GM21360 (cell line): ENCODE measurements around the gene GALNT14.

Experiments
- ATAC-seq: cut with Tn5 transposase; IDR thresholded peaks from one replicate; pipeline ENCODE4 v1.9.1; 2021; ENCODE audit warnings: mild to moderate bottlenecking, moderate library complexity; ENCODE audit not compliant: unreplicated experiment

GALNT14 gene

DNA sequence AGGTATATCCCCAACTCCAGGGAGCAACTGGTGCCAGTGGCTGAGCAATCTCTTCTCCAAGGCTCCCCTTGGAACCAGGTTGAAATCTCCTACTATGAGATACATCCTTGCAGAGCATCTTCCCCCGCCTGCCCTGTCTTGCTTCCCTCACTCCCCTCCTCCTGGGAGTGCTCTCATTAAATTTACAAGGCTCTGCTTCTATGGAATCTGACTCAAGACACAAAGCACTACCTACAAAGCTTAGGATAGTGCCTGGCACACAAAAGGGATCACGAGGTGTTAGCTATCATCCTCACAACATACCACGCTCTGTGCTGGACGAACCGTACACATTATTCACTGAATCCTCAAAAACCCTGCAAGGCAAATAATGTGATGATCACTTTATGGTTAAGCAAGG is 121.6 kb downstream of the GALNT14 start:
- ATAC-seq = no peak

DNA sequence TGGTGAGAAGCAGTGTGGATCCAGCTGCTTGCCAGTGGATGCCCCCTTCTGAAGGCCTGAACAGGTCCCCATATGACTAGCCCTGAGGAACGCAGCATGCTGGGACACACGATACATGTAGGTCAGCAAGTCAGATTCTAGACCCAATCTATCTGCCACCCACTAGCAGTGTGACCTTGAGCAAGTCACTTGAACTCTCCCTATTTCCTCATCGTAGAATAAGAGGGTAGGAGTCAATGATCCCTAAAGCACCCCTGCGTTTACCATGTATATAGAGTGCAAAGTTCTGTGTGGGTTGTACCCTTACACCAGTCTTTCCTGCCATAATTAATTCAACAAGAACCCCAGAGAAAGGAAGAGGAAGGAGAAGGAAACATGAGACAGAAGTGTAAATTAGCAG is 123.7 kb downstream of the GALNT14 start:
- no peak for ATAC-seq

DNA sequence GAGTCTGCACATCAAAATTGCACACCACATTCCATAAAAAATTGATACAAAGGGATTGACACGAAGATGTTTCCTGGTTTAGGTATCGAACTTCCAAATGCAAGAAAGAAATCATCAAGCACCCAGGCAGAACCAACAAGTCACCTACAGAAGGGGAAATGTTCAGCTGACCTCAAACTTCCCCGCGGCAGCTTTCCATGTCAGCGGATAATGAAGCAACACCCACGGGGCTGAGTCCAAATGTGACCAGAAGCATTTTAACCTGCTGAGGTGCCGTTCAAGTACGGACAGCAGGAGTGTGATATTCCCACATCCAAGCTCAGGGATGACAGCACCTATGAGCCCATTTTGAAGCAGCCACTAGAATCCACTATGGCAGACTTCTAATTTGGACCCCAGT is 124.9 kb downstream of the GALNT14 start:
- no peak for ATAC-seq

DNA sequence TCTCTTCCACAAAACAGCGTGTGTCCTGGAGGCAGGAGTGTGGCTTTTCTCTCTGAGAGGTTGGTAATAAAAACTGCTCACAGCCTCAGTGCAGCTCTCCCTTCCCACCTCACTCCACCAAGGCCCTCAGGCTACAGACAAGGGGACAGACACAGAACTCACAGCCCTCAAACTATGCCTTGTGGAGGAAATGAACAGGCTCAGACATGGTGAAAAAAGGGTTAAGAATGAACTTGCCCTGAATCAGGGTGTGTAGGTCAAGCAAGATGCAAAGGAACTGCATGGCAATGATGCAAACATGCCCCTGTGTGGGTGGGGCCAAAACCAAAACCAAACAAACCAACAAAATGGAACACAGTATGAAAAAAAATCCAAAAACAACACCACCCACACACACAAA is 125.8 kb downstream of the GALNT14 start:
- no peak for ATAC-seq

DNA sequence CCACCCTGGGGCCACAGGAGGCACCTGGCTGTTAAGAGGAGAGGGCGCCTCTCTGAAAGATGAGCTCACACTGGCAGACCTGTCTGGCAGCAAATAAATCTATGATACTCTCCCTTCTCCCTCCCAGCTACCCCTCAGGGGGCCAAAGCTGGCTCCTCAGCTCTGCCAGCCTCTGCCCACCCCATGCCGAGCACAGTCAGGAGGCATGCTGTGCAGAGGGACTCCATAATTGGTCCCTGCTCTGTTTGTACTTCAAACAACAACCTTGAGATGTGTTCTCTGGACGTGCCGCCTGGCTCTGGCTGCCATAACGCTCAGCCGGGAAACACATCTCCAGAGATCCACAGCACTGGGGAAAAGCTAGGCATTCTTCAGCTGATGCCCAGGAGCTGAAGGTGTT is 126.7 kb downstream of the GALNT14 start:
- ATAC-seq = no peak

DNA sequence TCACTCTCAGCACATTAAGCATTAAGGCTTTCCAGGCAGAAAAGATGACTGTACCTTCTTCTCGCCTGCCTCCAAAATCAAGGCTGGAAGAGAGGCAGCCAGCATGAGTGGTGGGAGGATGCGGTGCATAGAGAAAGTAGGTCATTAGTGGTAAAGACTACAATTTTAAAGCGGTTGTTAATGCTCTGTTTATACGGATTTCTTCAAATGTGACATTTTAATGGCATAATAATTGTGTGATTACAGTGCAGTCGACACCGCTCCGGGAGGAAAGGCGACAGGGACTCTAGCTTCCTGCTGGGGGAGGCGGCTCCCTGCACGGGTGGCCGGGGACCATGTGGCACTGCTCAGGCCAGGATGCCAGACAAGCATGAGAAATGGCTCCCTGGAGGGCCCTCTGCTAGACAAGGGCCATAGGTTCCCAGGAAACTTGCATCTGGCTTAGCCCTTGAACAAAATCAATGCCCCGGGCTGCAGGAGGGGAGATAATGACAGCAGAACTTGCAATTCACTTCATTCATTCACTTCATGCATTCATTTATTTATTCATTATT is 129.6 kb downstream of the GALNT14 start:
- no peak for ATAC-seq

DNA sequence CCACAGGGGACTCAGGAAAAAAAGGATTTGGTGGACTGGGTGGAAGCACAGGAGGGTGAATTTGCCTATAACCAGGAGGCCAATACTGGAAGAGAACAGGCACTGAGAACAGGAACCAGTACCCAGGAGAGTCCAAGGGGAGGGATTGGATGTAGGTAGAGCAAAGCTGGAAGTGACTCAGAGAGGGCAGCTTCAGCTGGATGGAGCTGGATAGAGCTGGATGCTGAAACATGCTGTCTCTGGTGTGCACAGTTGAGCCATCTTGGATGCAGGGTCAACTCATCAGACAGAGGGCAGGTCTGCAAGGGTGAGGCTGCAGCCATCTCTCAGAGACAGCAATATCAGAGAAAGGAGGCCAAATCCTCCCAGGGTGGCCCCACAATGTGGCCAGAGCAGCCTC is 134.0 kb downstream of the GALNT14 start:
- no peak for ATAC-seq

DNA sequence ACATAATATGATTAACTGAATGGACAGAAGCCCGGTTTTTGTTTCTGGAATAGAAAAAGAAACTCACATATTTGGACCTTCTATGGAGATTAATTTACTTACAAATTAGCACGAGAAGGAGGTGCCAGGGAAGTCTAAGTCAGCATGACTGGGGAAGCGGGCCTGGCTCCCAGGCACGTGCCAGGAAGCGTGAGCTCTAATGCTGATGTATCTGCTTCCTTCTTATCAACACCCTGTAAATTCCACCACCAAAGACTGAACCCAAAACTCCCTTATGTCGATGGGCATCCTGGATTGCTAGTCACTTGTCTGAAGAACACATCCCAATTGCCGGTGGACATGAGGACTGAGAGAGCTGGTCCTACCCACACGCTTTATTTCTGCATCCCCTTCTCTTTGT is 134.5 kb downstream of the GALNT14 start:
- no peak for ATAC-seq

DNA sequence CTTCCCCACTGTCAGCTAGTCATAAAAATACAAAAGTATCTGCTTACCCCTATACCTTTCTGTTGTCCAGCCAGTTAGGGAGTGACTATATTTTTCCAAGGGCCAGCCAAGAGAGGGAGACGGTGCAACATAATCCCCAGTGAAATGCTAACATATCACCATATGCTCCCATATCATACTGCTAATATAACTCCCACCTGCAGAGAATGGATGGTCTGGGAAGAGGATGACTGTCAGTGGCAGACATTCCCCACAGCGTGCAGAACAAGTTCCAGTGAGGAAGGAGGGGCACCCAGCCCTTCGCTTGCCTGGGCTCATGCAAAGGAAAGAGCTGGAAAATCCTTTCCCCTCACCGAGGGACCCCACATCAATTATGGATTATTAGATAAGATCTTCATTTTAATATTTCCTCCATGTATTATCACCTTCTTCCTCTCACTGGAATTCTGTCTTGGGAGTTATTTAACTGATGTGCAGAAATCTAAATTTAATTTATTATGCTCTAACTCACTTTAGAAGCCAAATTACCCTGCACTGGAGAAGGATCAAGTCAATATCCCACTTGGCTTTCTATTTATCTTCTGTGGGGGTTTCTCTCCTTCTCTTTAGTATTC is 135.6 kb downstream of the GALNT14 start:
- no peak for ATAC-seq

DNA sequence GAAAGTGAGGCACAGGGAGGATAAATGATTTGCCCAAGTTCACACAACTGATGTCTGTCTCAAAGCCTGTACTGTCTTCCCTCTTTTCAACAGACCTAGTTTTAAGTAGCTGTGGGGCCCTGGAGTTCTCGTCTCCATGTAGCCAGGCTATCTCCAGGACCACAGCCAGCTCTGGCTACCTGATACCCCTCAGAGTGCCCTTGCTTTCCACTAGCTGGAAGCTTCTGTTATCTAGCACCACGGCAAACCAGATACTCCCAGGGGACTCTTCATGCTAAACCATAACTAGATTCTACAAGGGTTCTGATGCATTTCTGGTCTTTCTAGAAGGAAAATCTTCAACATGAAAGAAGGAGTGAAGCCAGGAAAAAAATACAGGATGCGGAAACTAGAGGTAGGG is 137.3 kb downstream of the GALNT14 start:
- ATAC-seq = no peak

DNA sequence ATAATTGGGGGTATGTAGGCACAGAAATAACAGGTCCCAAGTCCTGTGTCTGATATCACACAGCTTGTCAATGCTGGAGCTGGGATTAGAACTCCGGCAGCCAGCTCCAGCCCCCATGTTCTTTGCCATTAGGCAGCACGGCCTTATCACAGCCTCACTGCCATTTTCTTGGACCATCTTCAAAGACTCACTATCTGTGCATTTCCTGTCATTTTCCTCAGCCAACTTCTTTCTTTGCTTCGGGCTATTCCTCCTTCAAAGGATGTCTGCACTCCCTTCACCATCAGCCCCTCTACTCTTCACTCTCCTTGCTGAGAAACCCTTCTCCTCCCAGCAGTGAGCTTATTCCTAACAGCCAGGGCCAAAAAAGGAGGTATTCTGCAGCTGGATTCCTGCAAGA is 139.6 kb downstream of the GALNT14 start:
- ATAC-seq = no peak

DNA sequence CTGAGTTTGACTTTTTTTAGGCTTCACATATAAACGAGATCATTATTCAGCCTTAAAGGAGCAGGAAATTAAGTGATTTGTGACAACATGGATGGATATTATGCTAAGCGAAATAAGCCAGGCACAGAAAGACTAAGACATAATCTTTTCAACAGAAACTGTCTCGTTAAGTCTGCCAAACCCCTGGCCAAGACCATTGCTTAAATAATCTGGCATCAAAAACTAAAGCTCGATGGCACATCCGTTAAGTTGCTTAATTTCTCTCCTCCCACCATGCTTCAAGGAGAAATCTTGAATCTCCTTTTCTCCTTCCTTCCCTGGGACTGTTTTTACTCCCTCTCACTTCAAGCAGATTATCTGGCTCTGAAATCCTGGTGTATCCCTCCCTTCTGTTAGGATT is 140.3 kb downstream of the GALNT14 start:
- ATAC-seq = no peak

DNA sequence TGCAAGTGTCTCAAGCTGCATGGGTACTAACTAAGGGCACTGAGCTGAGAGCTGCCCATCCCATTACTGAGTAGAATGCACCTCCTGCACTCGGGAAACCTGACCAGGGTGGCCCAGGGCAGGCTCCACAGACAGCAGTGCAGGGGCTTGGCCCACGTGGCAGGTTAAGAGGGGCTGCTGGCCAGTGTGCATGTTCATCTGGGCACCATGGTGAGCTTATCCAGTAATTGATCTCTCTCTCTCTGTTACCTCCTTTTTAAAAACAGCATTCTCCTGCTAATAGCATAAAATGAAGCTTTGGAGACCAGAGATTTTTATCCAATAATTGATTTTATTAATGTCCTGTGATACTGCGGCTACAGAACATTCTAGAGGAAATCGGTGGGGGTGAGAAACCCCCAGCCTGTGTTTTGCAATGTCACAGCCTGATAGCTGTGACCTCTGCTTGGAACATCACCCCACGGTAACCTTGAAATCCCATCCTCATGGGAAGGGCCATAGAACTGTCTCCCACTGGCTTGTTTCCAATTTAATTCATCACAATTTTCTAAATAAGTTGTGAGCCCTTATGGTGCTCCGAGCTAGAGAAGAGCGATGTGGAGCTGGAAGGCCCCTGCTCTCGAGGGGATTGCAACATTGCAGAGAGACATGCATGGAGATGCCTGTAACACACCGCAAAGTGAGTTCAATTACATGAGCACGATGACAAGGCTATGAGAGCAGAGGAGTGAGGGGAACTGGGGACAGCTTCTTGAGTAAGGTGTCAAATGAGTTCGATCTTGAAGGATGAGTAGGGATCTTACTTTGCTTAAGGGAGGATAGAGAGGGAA is 143.8 kb downstream of the GALNT14 start:
- ATAC-seq = no peak

DNA sequence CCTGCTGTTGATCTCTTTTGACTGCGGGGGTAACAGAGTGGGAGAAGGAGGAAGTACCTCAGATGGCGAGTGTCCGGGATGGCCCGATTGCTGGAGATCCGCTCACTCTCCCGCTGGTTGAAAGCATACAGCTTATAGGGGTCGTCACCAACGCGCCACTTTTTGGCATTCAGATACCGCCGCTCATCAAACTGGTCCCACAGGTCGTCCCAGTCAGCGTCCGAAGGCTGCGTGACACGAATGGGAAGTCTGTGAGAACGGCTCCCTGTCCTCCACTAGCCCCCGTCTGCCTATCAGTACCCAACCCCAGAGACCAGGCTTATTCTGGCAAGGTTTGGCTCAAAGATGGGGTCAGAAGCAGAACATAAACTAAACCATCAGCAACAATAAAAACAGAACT is 145.5 kb downstream of the GALNT14 start:
- ATAC-seq = no peak

DNA sequence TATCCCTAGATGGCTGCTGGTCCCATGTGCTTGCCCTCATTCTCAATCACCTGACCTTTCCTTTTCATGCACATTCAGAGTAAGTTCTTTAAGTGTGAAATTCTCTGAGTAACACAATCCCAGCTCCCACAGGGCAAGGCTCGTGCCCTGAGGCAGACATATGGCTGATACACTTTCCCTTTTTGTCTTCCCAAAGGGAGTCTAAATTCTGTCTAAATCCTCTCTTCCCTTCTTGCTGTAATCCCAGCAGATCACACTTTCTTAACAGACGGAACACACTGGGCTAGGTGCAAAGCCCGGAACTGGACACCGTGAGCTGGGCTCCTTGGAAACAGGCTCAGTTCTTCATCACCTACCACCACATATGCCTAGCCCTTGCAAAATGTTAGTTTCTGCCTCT is 147.6 kb downstream of the GALNT14 start:
- ATAC-seq = no peak

DNA sequence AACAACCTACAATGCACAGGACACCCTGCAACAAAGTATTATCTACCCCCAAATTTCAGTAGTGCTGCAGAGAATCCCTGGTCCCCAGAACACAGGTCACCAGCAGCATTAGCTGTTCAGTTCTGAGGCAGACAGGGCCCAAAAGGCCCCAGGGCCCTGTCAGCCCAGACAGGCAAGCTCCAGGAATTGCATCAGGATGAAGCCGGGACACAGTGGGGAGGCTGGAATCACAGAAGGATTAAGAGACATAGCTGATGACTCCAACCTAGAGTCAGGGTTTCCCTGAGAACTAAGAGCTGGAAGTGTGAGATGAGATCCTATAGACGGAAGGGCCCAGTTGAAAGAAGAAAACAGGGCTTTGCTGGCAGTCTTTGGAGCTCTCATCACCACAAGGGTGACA is 148.1 kb downstream of the GALNT14 start:
- no peak for ATAC-seq

DNA sequence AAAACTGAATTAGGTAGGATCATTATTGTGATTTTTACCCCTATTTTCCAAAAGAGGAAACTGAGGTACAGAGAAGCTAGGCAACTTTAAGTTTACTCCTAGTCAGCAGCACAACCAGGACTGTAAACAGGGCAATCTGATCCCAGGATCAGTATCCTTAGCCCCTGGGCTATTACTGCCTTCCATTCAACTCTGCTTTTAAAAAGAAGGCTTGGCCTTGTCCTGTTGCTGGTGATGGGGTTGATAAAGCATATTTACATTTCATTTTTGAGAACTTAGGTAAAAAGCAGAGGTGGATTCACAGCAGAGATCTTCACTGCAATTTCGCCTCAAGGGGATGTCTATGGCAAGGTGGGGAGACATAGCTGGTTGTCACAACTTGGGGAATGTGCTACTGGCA is 148.5 kb downstream of the GALNT14 start:
- ATAC-seq = no peak

DNA sequence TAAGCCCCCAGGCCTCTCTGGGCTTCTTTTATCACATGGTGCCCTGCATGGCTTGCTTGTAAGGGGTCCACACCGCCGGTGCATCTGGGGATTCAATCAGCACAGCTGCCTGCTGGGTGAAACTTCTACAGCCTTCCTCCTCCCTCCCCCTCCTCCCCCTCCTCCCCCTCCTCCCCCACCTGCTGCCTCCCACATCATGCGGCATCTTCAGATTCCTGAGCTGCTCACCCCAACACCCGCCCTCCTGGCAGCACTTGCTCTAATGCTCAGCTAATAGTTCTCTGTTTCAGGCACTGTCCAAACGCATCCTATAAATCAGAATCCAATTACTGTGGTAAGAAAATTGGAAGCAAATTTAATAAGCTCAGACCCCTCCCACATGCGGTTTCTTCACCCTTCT is 150.7 kb downstream of the GALNT14 start:
- ATAC-seq = no peak

DNA sequence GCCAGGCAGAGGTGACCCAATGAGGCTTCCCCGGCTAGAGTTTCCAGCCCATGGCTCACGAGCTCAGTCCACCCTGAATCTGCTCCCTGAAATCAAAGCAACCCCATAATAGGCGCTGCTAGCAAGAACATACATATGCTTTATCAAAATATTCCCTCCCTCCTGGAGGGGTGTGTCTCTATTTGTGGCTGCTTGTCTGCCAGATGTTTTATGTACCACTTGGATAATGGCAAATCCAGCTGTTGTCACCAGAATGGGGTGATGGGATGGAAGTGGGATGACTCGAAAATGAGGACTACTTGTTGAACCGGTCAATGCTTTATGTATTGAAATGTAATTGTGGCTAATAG is 152.0 kb downstream of the GALNT14 start:
- no peak for ATAC-seq

DNA sequence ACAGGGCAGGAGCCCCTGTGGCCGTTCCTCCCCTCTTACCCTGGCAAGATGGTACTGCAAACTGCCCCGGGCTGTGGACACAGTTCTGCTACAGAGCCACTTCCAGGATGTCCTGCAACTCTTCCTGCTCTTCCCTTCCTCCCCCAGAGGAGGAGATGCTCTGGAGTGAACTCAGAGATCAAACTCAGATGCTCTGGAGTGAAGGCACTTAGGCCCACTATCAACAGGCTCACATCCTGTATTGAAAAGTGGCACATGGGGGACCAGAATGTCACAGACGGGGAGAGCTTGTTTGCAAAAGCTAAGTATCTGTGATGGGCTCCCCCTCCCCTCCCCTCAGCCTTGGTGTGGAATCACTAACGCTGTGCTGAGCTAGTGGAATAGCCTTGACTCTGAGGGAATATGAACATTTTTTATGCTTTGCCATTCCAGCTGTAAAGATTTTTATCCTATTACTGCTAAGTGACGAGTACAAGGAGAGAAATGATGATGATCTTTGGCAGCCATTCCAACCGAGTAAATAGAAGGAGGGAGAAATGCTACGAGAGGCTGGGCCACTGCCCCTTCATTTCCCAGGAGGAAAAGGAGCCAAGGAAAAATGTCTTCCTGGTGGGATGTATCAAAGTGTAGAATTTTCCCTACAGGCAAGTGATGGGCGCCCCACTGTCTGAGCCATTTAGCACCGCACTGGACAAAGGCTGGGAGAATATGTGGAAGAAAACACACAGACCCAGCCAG is 152.6 kb downstream of the GALNT14 start:
- ATAC-seq = no peak

DNA sequence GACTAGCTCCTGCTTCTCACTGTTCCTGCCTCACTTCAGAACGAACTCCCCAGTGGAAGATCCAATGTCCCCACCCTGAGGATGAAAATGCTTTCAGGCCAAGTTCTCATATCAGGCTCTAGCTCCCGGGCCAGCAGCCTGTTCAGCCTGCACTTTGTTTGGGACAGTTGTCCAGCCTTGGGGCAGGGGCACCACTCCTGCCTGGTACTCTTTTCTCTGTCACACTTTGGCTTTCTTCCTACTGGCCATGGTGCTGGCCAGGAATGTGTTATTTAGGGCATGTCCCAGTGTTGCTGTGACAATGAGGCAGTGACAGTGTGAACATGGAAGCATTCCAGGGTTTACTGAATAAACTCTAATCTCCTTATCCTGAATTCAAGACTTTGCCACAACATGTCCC is 154.1 kb downstream of the GALNT14 start:
- ATAC-seq = no peak

DNA sequence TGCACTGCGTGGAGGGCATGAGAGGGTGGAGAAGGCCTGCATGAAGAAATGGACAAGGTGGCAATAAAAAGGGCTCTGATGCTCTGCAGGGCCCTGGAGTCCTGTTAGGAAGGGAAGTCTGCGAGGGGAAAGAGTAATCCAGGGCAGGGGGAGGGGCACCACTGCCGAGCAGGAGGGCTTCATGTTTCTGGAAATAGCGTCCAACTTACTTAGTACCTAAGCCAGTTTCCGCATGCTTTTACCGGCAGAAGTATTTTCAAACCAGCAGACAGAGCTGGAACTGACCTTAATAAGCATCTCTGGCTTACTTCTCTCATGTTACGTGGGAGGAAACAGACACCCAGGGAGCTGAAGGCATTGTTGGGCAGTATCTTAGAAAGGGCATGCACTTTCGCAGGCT is 156.7 kb downstream of the GALNT14 start:
- ATAC-seq = no peak
